GM18907 (cell line): ENCODE measurements around the gene POLR2F.
"Not testable (repeated sequence)": the region's sequence is repeated elsewhere in the genome, so short reads cannot be mapped to it uniquely, and the experiment has no call there.

Experiments
- ATAC-seq: cut with Tn5 transposase; IDR thresholded peaks from one replicate; pipeline ENCODE4 v1.9.1; 2021; ENCODE audit warnings: mild to moderate bottlenecking, moderate library complexity; ENCODE audit not compliant: unreplicated experiment

Gene POLR2F

GRCh38 chr22:37924386-37925065 lies 29.0 kb upstream of the POLR2F start:
- ATAC-seq: no peak

GRCh38 chr22:37925330-37925729 lies 28.2 kb upstream of the POLR2F start:
- ATAC-seq: no peak

- ATAC-seq: no peak
Measured at GRCh38 chr22:37925767-37926166, 27.7 kb upstream of the POLR2F start.

GRCh38 chr22:37926358-37926757 lies 27.1 kb upstream of the POLR2F start:
- ATAC-seq: no peak

- ATAC-seq: no peak
Measured at GRCh38 chr22:37926771-37927636, 26.5 kb upstream of the POLR2F start.

- ATAC-seq: no peak
Measured at GRCh38 chr22:37927637-37927936, 25.9 kb upstream of the POLR2F start.

GRCh38 chr22:37929390-37929789 lies 24.1 kb upstream of the POLR2F start:
- ATAC-seq: no peak

GRCh38 chr22:37930270-37930951 lies 23.1 kb upstream of the POLR2F start:
- ATAC-seq: no peak

GRCh38 chr22:37930952-37931440 lies 22.5 kb upstream of the POLR2F start:
- ATAC-seq: no peak

GRCh38 chr22:37931893-37932389 lies 21.6 kb upstream of the POLR2F start:
- no peak for ATAC-seq

GRCh38 chr22:37932401-37932800 lies 21.1 kb upstream of the POLR2F start:
- no peak for ATAC-seq

GRCh38 chr22:37932821-37933578 lies 20.5 kb upstream of the POLR2F start:
- ATAC-seq: no peak

- peak; percentile 75 for ATAC-seq
Measured at GRCh38 chr22:37933711-37934376, 19.7 kb upstream of the POLR2F start.

GRCh38 chr22:37940698-37941376 lies 12.7 kb upstream of the POLR2F start:
- ATAC-seq: no peak

GRCh38 chr22:37942133-37942532 lies 11.4 kb upstream of the POLR2F start:
- no peak for ATAC-seq

- no peak for ATAC-seq
Measured at GRCh38 chr22:37943136-37943824, 10.2 kb upstream of the POLR2F start.

- no peak for ATAC-seq
Measured at GRCh38 chr22:37943825-37944198, 9.7 kb upstream of the POLR2F start.

GRCh38 chr22:37944423-37944822 lies 9.1 kb upstream of the POLR2F start:
- ATAC-seq: not testable (repeated sequence)

GRCh38 chr22:37947142-37947795 lies 6.2 kb upstream of the POLR2F start:
- not testable (repeated sequence) for ATAC-seq
